IMR-90 (cell line): ENCODE measurements around the gene SHC4. TPM values are rescaled to one million over a fixed set of nuclear protein-coding genes. Genes with fewer than 3 reads are reported as not detected.

ENCODE experiments used
- ATAC-seq: fragments of 200-7000 bp; cut with Tn5 transposase; 2 replicates; pipeline ENCODE4 v1.9.1; 2020; ENCODE audit warnings: low read depth, mild to moderate bottlenecking, moderate library complexity
- BruUV-seq: library from RNA; stranded (reverse); fragments of 400-500 nt; replicated peaks from 2 replicates; lab custom pipeline; 2021; lab: Mats Ljungman, UMichigan
- CTCF ChIA-PET: fragments of 300-600 bp; formaldehyde crosslinking; extraction: SDS; loops from one replicate; lab custom pipeline; 2021; ENCODE audit warnings: antibody characterized with exemption; lab: Yijun Ruan, JAX
- POLR2A ChIA-PET: fragments of 300-600 bp; sonication (Branson Sonifier 250); formaldehyde crosslinking; loops from one replicate; lab custom pipeline; 2022; ENCODE audit warnings: antibody characterized with exemption; ENCODE audit not compliant: unreplicated experiment; lab: Charles Lee
- DNase-seq: peaks from one replicate; pipeline ENCODE4 v3.0.0; 2013
- H2AFZ ChIP-seq: replicated peaks from 2 replicates; pipeline ENCODE3; 2013; ENCODE audit warnings: low read length, mild to moderate bottlenecking; ENCODE audit not compliant: poor library complexity
- H2AK5ac ChIP-seq: 2 replicates; pipeline ENCODE4 v1.6.1; 2013; ENCODE audit warnings: low read depth, low read length, inconsistent platforms
- H2AK9ac ChIP-seq: replicated peaks from 2 replicates; pipeline ENCODE3; 2013; ENCODE audit warnings: mild to moderate bottlenecking, low read depth, low read length, moderate library complexity; ENCODE audit not compliant: poor library complexity
- H2BK120ac ChIP-seq: 2 replicates; pipeline ENCODE4 v1.6.1; 2013; ENCODE audit warnings: low read depth, low read length, inconsistent platforms
- H2BK15ac ChIP-seq: 3 replicates; pipeline ENCODE4 v1.6.1; 2013; ENCODE audit warnings: low read depth, low read length, inconsistent platforms
- H2BK20ac ChIP-seq: 2 replicates; pipeline ENCODE4 v1.6.1; 2013; ENCODE audit warnings: low read depth, mild to moderate bottlenecking, inconsistent platforms, low read length, moderate library complexity
- H2BK5ac ChIP-seq: 2 replicates; pipeline ENCODE4 v1.6.1; 2013; ENCODE audit warnings: mild to moderate bottlenecking, low read depth, low read length, inconsistent platforms; ENCODE audit not compliant: poor library complexity, severe bottlenecking
- H3K14ac ChIP-seq: replicated peaks from 2 replicates; pipeline ENCODE4 v1.6.1; 2013; ENCODE audit warnings: low read depth, low read length, inconsistent platforms
- H3K18ac ChIP-seq: 2 replicates; pipeline ENCODE4 v1.6.1; 2013; ENCODE audit warnings: low read depth, low read length, control low read depth
- H3K23ac ChIP-seq: 2 replicates; pipeline ENCODE4 v1.6.1; 2013; ENCODE audit warnings: low read depth, low read length, inconsistent platforms
- H3K27ac ChIP-seq: 2 replicates; pipeline ENCODE4 v1.5.1; 2013; ENCODE audit warnings: mild to moderate bottlenecking, control low read depth, low read length; ENCODE audit not compliant: insufficient read depth
- H3K27me3 ChIP-seq: 2 replicates; pipeline ENCODE4 v1.6.1; 2013; ENCODE audit warnings: low read length; ENCODE audit not compliant: control insufficient read depth, insufficient read depth
- H3K36me3 ChIP-seq: 2 replicates; pipeline ENCODE4 v1.6.1; 2013; ENCODE audit warnings: low read length, mixed read lengths; ENCODE audit not compliant: control insufficient read depth, insufficient read depth
- H3K4ac ChIP-seq: 2 replicates; pipeline ENCODE4 v1.6.1; 2013; ENCODE audit warnings: low read depth, low read length, inconsistent platforms
- H3K4me1 ChIP-seq: 2 replicates; pipeline ENCODE4 v1.6.1; 2013; ENCODE audit warnings: low read length, mixed read lengths; ENCODE audit not compliant: control insufficient read depth, insufficient read depth
- H3K4me2 ChIP-seq: 2 replicates; pipeline ENCODE4 v1.6.1; 2013; ENCODE audit warnings: low read depth, mild to moderate bottlenecking, control low read depth, low read length, moderate library complexity
- H3K4me3 ChIP-seq: 2 replicates; pipeline ENCODE4 v1.5.1; 2013; ENCODE audit warnings: low read depth, mild to moderate bottlenecking, control low read depth, low read length, moderate library complexity; ENCODE audit not compliant: insufficient read depth
- H3K56ac ChIP-seq: 2 replicates; pipeline ENCODE4 v1.6.1; 2013; ENCODE audit warnings: low read length, inconsistent platforms; ENCODE audit not compliant: insufficient read depth; ENCODE audit errors: extremely low read depth
- H3K79me1 ChIP-seq, 2 experiments: 2 replicates each; pipeline ENCODE4 v1.6.1; 2013; ENCODE audit warnings: low read length in 2 of 2, inconsistent platforms in 1 of 2, low read depth in 1 of 2
- H3K9ac ChIP-seq: 2 replicates; pipeline ENCODE4 v1.6.1; 2013; ENCODE audit warnings: low read depth, low read length, control low read depth
- H3K9me1 ChIP-seq: 2 replicates; pipeline ENCODE4 v1.6.1; 2013; ENCODE audit warnings: low read length, inconsistent platforms; ENCODE audit not compliant: insufficient read depth
- H3K9me3 ChIP-seq: 2 replicates; pipeline ENCODE4 v1.6.1; 2013; ENCODE audit warnings: low read length; ENCODE audit not compliant: control insufficient read depth, insufficient read depth
- H4K20me1 ChIP-seq: 2 replicates; pipeline ENCODE4 v1.6.1; 2013; ENCODE audit warnings: low read length, inconsistent platforms; ENCODE audit not compliant: insufficient read depth
- H4K5ac ChIP-seq: 2 replicates; pipeline ENCODE4 v1.6.1; 2013; ENCODE audit warnings: mild to moderate bottlenecking, low read depth, low read length, control low read depth
- H4K8ac ChIP-seq, 2 experiments: 2 replicates each; pipeline ENCODE4 v1.6.1; 2013; ENCODE audit warnings: low read depth in 2 of 2, low read length in 2 of 2, control low read depth in 1 of 2, inconsistent platforms in 1 of 2
- H4K91ac ChIP-seq: 2 replicates; pipeline ENCODE4 v1.6.1; 2013; ENCODE audit warnings: low read depth, low read length, inconsistent platforms; ENCODE audit not compliant: insufficient read depth
- BHLHE40 ChIP-seq: fragments of 150-350 bp; IDR thresholded peaks from 2 replicates; pipeline ENCODE4 v1.6.1; 2016; ENCODE audit warnings: mild to moderate bottlenecking, low read depth, low read length
- CEBPB ChIP-seq: IDR thresholded peaks from 2 replicates; pipeline ENCODE4 v1.6.1; 2012; ENCODE audit warnings: low read depth, low read length, improper control_type of control experiment
- CHD1 ChIP-seq: IDR thresholded peaks from 2 replicates; pipeline ENCODE4 v1.6.1; 2012; ENCODE audit warnings: low read depth, low read length, improper control_type of control experiment
- FOS ChIP-seq: fragments of 150-350 bp; IDR thresholded peaks from 2 replicates; pipeline ENCODE4 v1.6.1; 2016; ENCODE audit warnings: low read depth, low read length
- MAFK ChIP-seq: IDR thresholded peaks from 2 replicates; pipeline ENCODE4 v1.6.1; 2012; ENCODE audit warnings: low read depth, low read length, improper control_type of control experiment
- MAZ ChIP-seq: IDR thresholded peaks from 2 replicates; pipeline ENCODE4 v1.6.1; 2012; ENCODE audit warnings: low read depth, mild to moderate bottlenecking, low read length, improper control_type of control experiment, moderate library complexity, borderline replicate concordance
- MXI1 ChIP-seq: IDR thresholded peaks from 2 replicates; pipeline ENCODE4 v1.6.1; 2012; ENCODE audit warnings: low read depth, mild to moderate bottlenecking, low read length, moderate library complexity, borderline replicate concordance
- NFE2L2 ChIP-seq: fragments of 150-350 bp; IDR thresholded peaks from 2 replicates; pipeline ENCODE4 v1.6.1; 2016; ENCODE audit warnings: low read depth, mild to moderate bottlenecking, low read length
- POLR2A ChIP-seq: IDR thresholded peaks from 2 replicates; pipeline ENCODE4 v1.6.1; 2012; ENCODE audit warnings: mild to moderate bottlenecking, low read depth, low read length
- RAD21 ChIP-seq: IDR thresholded peaks from 2 replicates; pipeline ENCODE4 v1.6.1; 2012; ENCODE audit warnings: low read length, improper control_type of control experiment
- RCOR1 ChIP-seq: IDR thresholded peaks from 2 replicates; pipeline ENCODE4 v1.6.1; 2012; ENCODE audit warnings: mild to moderate bottlenecking, low read length, improper control_type of control experiment; ENCODE audit not compliant: insufficient replicate concordance
- RFX5 ChIP-seq: IDR thresholded peaks from 2 replicates; pipeline ENCODE4 v1.8.0; 2012; ENCODE audit warnings: low read depth, mild to moderate bottlenecking, low read length, moderate library complexity
- SMC3 ChIP-seq: fragments of 150-350 bp; IDR thresholded peaks from 2 replicates; pipeline ENCODE4 v1.6.1; 2016; ENCODE audit warnings: low read depth, mild to moderate bottlenecking, antibody characterized with exemption, low read length, moderate library complexity
- WGBS, 2 experiments: methylation state at CpG; one replicate each; pipeline versions ENCODE4 v1.1.5 to v1.1.7; 2013; ENCODE audit warnings: missing lambda C conversion rate in 2 of 2; ENCODE audit not compliant: insufficient read length in 1 of 2; ENCODE audit errors: extremely low coverage in 2 of 2; 5-methylcytosine and 5-hydroxymethylcytosine counted together
- dilution Hi-C: fragments of 300-500 bp; cut with HindIII; formaldehyde crosslinking; loops from one replicate; pipeline ENCODE4 v1.14.3; 2018; ENCODE audit warnings: low sequenced_read_pairs; ENCODE audit not compliant: unreplicated experiment
- in situ Hi-C: fragments of 300-500 bp; cut with MboI; formaldehyde crosslinking; loops from 3 replicates; pipeline ENCODE4 v1.14.3; 2019; ENCODE audit warnings: low sequenced_read_pairs, inconsistent platforms, mixed read lengths
- intact Hi-C: fragments of 100-400 bp; cut with micrococcal nuclease; formaldehyde crosslinking; loops from 2 replicates; pipeline ENCODE4 v1.10.0; 2022
- polyA plus RNA-seq, 3 experiments: library from polyadenylated mRNA; depleted of rRNA; stranded (reverse); fragments of >200 nt; gene quantifications; 2 replicates each; pipeline ENCODE4 v1.2.3, GENCODE V29; 2012; ENCODE audit warnings: low replicate concordance in 1 of 3
- total RNA-seq: library from RNA; depleted of rRNA; stranded (reverse); fragments of >200 nt; gene quantifications from 2 replicates; pipeline ENCODE4 v1.2.3, GENCODE V29; 2012
- TF ChIP-seq, protein P1 (sequence below): fragments of 150-350 bp; IDR thresholded peaks from 2 replicates; pipeline ENCODE4 v1.6.1; 2016; ENCODE audit warnings: low read depth, mild to moderate bottlenecking, low read length, moderate library complexity, borderline replicate concordance
- TF ChIP-seq, protein P2 (sequence below): fragments of 150-350 bp; IDR thresholded peaks from 2 replicates; pipeline ENCODE4 v1.6.1; 2017; ENCODE audit warnings: mild to moderate bottlenecking, antibody characterized with exemption, low read length, low read depth
- TF ChIP-seq, protein P3 (sequence below): conservative IDR thresholded peaks from 2 replicates; pipeline ENCODE4 v1.5.1; 2012; ENCODE audit warnings: mild to moderate bottlenecking, low read depth, low read length, improper control_type of control experiment

SHC4 gene
- total and polyA plus RNA-seq, 2 of the 4 experiments (the other 2 are of a cell fraction), result 0.91 to 2.7 TPM

DNA sequence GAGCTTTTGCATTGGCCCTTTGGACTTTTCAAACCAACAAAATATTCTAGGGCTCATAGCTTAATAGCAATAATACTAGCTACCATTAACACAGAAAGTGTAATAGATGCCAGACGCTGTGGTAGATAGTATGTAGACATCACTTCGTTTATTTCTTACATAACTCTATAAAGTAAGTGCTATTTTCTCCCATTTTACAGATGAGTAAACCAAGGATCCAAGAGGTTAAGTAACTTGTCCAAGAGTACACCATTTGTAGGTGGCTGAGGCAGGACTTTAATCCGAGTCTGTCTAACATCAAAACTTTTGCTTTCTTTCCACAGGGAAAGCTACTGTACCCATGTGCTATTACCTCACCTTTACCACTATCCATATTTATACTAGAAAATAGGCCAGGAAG is 73.8 kb downstream of the SHC4 start:
- H3K4me2 ChIP-seq, result no peak overlapping the region
- dilution Hi-C loops, result no loop called here

More for the DNA sequence above, 73.8 kb downstream of the SHC4 start:
- Histone ChIP-seq H3K9me1 (peaks cover 4% of the 10 kb centered on the region; the same call in 1 of the 2 replicates), H2BK20ac (no peak overlapping the region; the same call in 1 of the 2 replicates), H4K91ac (no peak overlapping the region), H3K27ac (no peak overlapping the region), H2BK15ac (peak overlapping the region; percentile 81; the same call in 1 of the 3 replicates), H3K4me1 (peaks cover 14% of the 10 kb centered on the region), H3K79me1 (peaks cover 7 to 14% of the 10 kb centered on the region in 2 experiments; a peak in 3 of 4 replicates), H3K23ac (no peak overlapping the region; the same call in 1 of the 2 replicates), H3K4me3 (no peak overlapping the region), H2BK5ac (peak overlapping the region; percentile 17), H2AK5ac (no peak overlapping the region), H3K36me3 (no peaks in the 10 kb centered on the region), H3K56ac (no peak overlapping the region), H3K9ac (no peak overlapping the region), H3K18ac (peak overlapping the region; percentile 95; the same call in 1 of the 2 replicates), H2BK120ac (peak overlapping the region; percentile 61; the same call in 1 of the 2 replicates), H3K4ac (peak overlapping the region; percentile 25; the same call in 1 of the 2 replicates), H2AK9ac (no peak overlapping the region), H3K14ac (peak overlapping the region; percentile 22; the same call in 1 of the 2 replicates), H4K8ac (peak overlapping the region; percentile 25 to 40; a peak in 2 of 4 replicates), H4K20me1 (no peaks in the 10 kb centered on the region), H3K27me3 (no peaks in the 10 kb centered on the region), H3K9me3 (no peaks in the 10 kb centered on the region), H2AFZ (no peak overlapping the region), H4K5ac (peak overlapping the region; percentile 42; the same call in 1 of the 2 replicates)
- TF ChIP-seq FOS, result no peak
- no peak for TF ChIP-seq RAD21
- no peak for TF ChIP-seq MAZ
- TF ChIP-seq NFE2L2, result no peak
- TF ChIP-seq, protein P1, sequence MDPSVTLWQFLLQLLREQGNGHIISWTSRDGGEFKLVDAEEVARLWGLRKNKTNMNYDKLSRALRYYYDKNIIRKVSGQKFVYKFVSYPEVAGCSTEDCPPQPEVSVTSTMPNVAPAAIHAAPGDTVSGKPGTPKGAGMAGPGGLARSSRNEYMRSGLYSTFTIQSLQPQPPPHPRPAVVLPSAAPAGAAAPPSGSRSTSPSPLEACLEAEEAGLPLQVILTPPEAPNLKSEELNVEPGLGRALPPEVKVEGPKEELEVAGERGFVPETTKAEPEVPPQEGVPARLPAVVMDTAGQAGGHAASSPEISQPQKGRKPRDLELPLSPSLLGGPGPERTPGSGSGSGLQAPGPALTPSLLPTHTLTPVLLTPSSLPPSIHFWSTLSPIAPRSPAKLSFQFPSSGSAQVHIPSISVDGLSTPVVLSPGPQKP, result no peak
- TF ChIP-seq, protein P2, sequence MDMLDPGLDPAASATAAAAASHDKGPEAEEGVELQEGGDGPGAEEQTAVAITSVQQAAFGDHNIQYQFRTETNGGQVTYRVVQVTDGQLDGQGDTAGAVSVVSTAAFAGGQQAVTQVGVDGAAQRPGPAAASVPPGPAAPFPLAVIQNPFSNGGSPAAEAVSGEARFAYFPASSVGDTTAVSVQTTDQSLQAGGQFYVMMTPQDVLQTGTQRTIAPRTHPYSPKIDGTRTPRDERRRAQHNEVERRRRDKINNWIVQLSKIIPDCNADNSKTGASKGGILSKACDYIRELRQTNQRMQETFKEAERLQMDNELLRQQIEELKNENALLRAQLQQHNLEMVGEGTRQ, result no peak
- TF ChIP-seq SMC3, result no peak
- TF ChIP-seq BHLHE40, result no peak
- TF ChIP-seq, protein P3, sequence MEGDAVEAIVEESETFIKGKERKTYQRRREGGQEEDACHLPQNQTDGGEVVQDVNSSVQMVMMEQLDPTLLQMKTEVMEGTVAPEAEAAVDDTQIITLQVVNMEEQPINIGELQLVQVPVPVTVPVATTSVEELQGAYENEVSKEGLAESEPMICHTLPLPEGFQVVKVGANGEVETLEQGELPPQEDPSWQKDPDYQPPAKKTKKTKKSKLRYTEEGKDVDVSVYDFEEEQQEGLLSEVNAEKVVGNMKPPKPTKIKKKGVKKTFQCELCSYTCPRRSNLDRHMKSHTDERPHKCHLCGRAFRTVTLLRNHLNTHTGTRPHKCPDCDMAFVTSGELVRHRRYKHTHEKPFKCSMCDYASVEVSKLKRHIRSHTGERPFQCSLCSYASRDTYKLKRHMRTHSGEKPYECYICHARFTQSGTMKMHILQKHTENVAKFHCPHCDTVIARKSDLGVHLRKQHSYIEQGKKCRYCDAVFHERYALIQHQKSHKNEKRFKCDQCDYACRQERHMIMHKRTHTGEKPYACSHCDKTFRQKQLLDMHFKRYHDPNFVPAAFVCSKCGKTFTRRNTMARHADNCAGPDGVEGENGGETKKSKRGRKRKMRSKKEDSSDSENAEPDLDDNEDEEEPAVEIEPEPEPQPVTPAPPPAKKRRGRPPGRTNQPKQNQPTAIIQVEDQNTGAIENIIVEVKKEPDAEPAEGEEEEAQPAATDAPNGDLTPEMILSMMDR, result no peak
- no peak for TF ChIP-seq RCOR1
- TF ChIP-seq POLR2A, result no peak
- no peak for TF ChIP-seq RFX5
- TF ChIP-seq MXI1, result no peak
- no peak for TF ChIP-seq MAFK
- TF ChIP-seq CEBPB, result no peak
- TF ChIP-seq CHD1, result no peak
- DNase-seq (no peak), ATAC-seq (no peak)
- ChIA-PET POLR2A (interaction anchor here (0.9 to 1.2 kb wide), 2 partner anchors 9 to 12 kb away, joined by 3 to 5 read pairs; partner anchors contain the start of gene EID1), CTCF (interaction anchor here (1.0 to 1.4 kb wide), 2 partner anchors 16 to 256 kb away, joined by 3 read pairs; no protein-coding TSS in a partner anchor)
- in situ Hi-C loops (no loop called here), intact Hi-C loops (loop anchor here (5.0 kb wide), 1 partner anchor 47 kb away; no protein-coding TSS in a partner anchor)
- no TSS peak for BruUV-seq
- WGBS, 2 experiments, result no CpG with 5 or more reads among the region's 3 CpGs
